Hippocampal formation (tissue), 2 donors: ENCODE results near the gene LARGE1.

Experiments
- DNase-seq, 2 donors: peaks; one replicate each; lab custom pipeline; 2025; lab: John Stamatoyannopoulos, UW

Gene LARGE1

GRCh38 chr22:33520904-33521780, 399.1 kb downstream of the LARGE1 start:
- no peak for DNase-seq

GRCh38 chr22:33519974-33520903, 400.0 kb downstream of the LARGE1 start:
- no peak for DNase-seq

GRCh38 chr22:33519071-33519973, 401.0 kb downstream of the LARGE1 start:
- peak; percentile 12 to 60 for DNase-seq

- no peak for DNase-seq
These were observed 401.9 kb downstream of the LARGE1 start for GRCh38 chr22:33518405-33518804.

GRCh38 chr22:33515795-33516194, 404.5 kb downstream of the LARGE1 start:
- DNase-seq, result no peak

- DNase-seq, result no peak
These were observed 406.6 kb downstream of the LARGE1 start for GRCh38 chr22:33513388-33514338.

GRCh38 chr22:33512908-33513307, 407.4 kb downstream of the LARGE1 start:
- no peak for DNase-seq

- no peak for DNase-seq
These were observed 409.8 kb downstream of the LARGE1 start for GRCh38 chr22:33510429-33510904.

- DNase-seq, result no peak
These were observed 415.2 kb downstream of the LARGE1 start for GRCh38 chr22:33504941-33505625.

- no peak for DNase-seq
These were observed 424.2 kb downstream of the LARGE1 start for GRCh38 chr22:33496112-33496511.

- DNase-seq, result no peak
These were observed 426.6 kb downstream of the LARGE1 start for GRCh38 chr22:33493476-33494205.

- DNase-seq, result no peak
These were observed 428.0 kb downstream of the LARGE1 start for GRCh38 chr22:33492210-33492651.

GRCh38 chr22:33487041-33487716, 433.1 kb downstream of the LARGE1 start:
- no peak for DNase-seq

GRCh38 chr22:33481550-33481949, 438.7 kb downstream of the LARGE1 start:
- DNase-seq, result no peak

- no peak for DNase-seq
These were observed 442.9 kb downstream of the LARGE1 start for GRCh38 chr22:33477120-33478111.

GRCh38 chr22:33476716-33477115, 443.6 kb downstream of the LARGE1 start:
- no peak for DNase-seq

- DNase-seq, result no peak
These were observed 444.1 kb downstream of the LARGE1 start for GRCh38 chr22:33476206-33476605.
